Small intestine (tissue), 7 donors: Measurements from ENCODE around the gene TDRD7. TPM values are rescaled to one million over a fixed set of nuclear protein-coding genes. Genes with fewer than 3 reads are reported as not detected.

Experiments
- DNase-seq, 2 donors: peaks; one replicate each; pipeline versions ENCODE4 v3.0.0 to v3.0.0-alpha.2; 2013
- FAIRE-seq: peaks from 2 replicates; lab custom pipeline; 2012; peaks lifted over from hg19 to GRCh38; lab: Jason Lieb, UNC
- H3K27ac ChIP-seq, 3 donors: one replicate each; pipeline ENCODE4 v1.5.1; 2013; ENCODE audit warnings: low read length in 2 of 3, mild to moderate bottlenecking in 2 of 3, control low read depth in 1 of 3, inconsistent platforms in 1 of 3, low read depth in 1 of 3, moderate library complexity in 1 of 3
- H3K27me3 ChIP-seq, 3 donors: one replicate each; pipeline ENCODE4 v1.6.1; 2013; ENCODE audit warnings: low read length in 3 of 3, inconsistent platforms in 1 of 3; ENCODE audit not compliant: control insufficient read depth in 3 of 3, insufficient read depth in 3 of 3
- H3K36me3 ChIP-seq, 3 donors: one replicate each; pipeline ENCODE4 v1.6.1; 2013; ENCODE audit warnings: low read length in 3 of 3, inconsistent platforms in 1 of 3, low read depth in 1 of 3, mild to moderate bottlenecking in 1 of 3, moderate library complexity in 1 of 3; ENCODE audit not compliant: control insufficient read depth in 3 of 3, insufficient read depth in 2 of 3
- H3K4me1 ChIP-seq, 3 donors: one replicate each; pipeline ENCODE4 v1.6.1; 2013; ENCODE audit warnings: low read length in 2 of 3, inconsistent platforms in 1 of 3, low read depth in 1 of 3, mild to moderate bottlenecking in 1 of 3, moderate library complexity in 1 of 3; ENCODE audit not compliant: control insufficient read depth in 3 of 3, insufficient read depth in 2 of 3
- H3K4me3 ChIP-seq, 3 donors: one replicate each; pipeline ENCODE4 v1.5.1; 2013; ENCODE audit warnings: low read length in 3 of 3, control low read depth in 1 of 3, inconsistent platforms in 1 of 3, low read depth in 1 of 3, mild to moderate bottlenecking in 1 of 3, moderate library complexity in 1 of 3
- H3K9me3 ChIP-seq, 2 donors: one replicate each; pipeline ENCODE4 v1.6.1; 2013; ENCODE audit warnings: low read depth in 1 of 2, low read length in 1 of 2; ENCODE audit not compliant: control insufficient read depth in 2 of 2, insufficient read depth in 1 of 2
- WGBS, 3 donors: extraction: QIAGEN DNeasy Blood & Tissue Kit; methylation state at CpG; one replicate each; pipeline ENCODE4 v1.1.7; 2013; 5-methylcytosine and 5-hydroxymethylcytosine counted together
- polyA plus RNA-seq, 4 donors: library from polyadenylated mRNA; stranded (reverse) in 3 of 4; unstranded in 1 of 4; fragments of 200-250 nt in 3 of 4; fragments of 120-200 nt in 1 of 4; gene quantifications; one replicate each; pipeline versions ENCODE4 v1.2.1 to v1.2.3, GENCODE V29; 2013
- donor health status: healthy with polysubstance abuse.
- donor health status: control.
- donor health status: control.
- donor health status: Bipolar disorder and iron deficiency.
- donor health status: healthy.

Gene TDRD7
- polyA plus RNA-seq, 4 donors = 15.2 to 24.9 (median 20.3) TPM

DNA sequence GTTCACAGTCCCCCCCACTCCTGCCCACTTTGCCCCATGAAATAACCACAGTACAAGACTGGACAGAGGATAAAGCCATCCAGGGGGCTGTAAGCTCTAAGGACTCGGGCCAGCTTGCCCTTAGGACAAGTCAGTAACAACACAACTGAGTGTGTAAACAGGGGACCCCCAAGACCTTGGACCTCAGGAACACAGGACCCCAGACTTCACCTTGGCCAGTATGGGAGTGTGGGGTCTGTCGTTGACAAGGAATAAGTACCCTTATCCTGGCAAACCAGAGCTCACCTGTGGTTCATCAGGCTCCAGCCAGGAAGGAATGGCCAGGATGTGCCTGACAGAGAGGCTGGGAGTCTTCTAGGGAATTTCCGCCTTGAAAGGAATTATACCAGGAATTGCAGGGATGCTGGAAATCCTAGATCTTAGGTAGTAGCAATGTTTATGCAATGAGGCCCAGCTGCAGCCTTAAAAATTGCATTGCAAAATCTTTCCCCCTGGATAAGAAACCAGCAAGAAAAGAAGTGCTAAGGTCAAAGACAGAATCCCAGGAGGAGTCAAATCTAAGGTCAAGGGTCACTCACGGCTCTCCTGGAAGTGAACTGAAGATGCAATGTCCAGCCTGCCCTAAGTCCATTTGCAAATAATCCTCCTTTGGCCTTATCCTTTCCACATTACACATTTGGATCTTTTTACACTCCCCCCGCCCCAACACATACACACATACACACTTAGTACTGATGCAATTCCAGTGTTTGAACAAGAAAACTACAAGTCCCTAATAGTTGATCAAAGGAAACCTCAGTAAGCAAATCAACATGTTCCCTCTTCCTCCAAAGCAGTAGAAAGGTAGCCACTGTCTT lies 27.3 kb upstream of the TDRD7 start:
- H3K36me3 ChIP-seq = no peaks in the 10 kb centered on the region
- FAIRE-seq = no peak

GRCh38 chr9:97385626-97386264 lies 26.2 kb upstream of the TDRD7 start:
- H3K27me3 ChIP-seq = no peaks in the 10 kb centered on the region
- FAIRE-seq (no peak), DNase-seq (no peak)
- H3K36me3 ChIP-seq = no peaks in the 10 kb centered on the region
- H3K4me3 ChIP-seq = no peak overlapping the region
- H3K27ac ChIP-seq = peak overlapping the region; percentile 45 to 84 (median 46)
- H3K4me1 ChIP-seq = peaks cover 3 to 56% (median 24%) of the 10 kb centered on the region in 3 donors
- WGBS, 3 donors = 76 to 84% (median 76%) methylated on average over 15 of the region's 15 CpGs
- no peaks in the 10 kb centered on the region for H3K9me3 ChIP-seq

More for the DNA sequence above, 27.3 kb upstream of the TDRD7 start:
- peak in 1 of 2 donors; percentile 26 for DNase-seq
- Histone ChIP-seq H3K27me3 (no peaks in the 10 kb centered on the region), H3K4me3 (no peak overlapping the region), H3K9me3 (no peaks in the 10 kb centered on the region), H3K4me1 (peaks cover 3 to 57% (median 24%) of the 10 kb centered on the region in 3 donors), H3K27ac (peak overlapping the region in 1 of 3 donors; percentile 1)
- WGBS, 3 donors = 65 to 71% (median 69%) methylated on average over 5 of the region's 5 CpGs

GRCh38 chr9:97386265-97386633 lies 25.6 kb upstream of the TDRD7 start:
- peak overlapping the region; percentile 45 to 84 (median 48) for H3K27ac ChIP-seq
- 15 to 39% (median 20%) methylated on average over 1 of the region's 1 CpG for WGBS, 3 donors
- DNase-seq = peak; percentile 79 to 90

DNA sequence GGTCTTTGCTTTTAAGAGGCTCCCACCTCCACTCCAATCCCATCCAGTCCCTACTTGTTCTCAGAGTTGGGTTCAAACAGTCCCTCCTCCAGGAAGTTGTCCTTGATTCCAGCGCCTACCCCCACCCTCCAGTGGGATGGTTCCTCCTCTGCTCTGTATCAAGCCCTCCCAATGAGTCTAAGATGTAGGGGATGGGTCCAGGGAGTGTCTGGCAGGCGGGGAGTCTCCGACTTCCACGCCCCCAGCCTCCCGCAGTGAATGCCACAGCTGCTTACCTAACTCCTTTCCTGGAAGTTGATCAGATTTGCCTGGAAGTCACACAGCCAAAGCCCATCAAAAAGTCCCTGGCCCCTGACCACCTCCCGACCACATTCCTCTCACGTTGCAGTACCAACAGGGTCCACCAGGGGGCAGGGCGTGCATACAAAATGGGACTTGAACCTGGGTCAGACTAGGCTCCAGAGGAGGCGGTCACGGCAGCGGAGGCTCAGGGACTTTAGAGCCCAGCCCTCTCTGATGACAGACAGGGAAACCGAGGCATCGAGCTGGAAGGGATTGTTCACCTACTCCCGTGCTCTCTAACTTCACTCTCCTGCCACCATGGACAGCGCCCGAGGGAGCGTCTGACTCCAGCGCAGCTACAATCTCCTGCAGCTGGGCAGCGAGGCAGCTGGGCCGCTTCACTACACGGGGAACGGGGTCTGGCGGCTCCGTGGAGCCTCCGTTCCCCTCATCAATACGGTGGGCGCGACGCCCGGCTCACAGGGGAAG lies 25.0 kb upstream of the TDRD7 start:
- peak overlapping the region; percentile 13 to 67 (median 48) for H3K27ac ChIP-seq
- FAIRE-seq = no peak
- peaks cover 3 to 48% (median 24%) of the 10 kb centered on the region in 3 donors for H3K4me1 ChIP-seq
- 2 to 3% (median 3%) methylated on average over 30 of the region's 30 CpGs for WGBS, 3 donors
- peak overlapping the region in 2 of 3 donors; percentile 12 to 17 for H3K4me3 ChIP-seq
- no peaks in the 10 kb centered on the region for H3K27me3 ChIP-seq
- DNase-seq = peak; percentile 74 to 89
- H3K9me3 ChIP-seq = no peaks in the 10 kb centered on the region
- no peaks in the 10 kb centered on the region for H3K36me3 ChIP-seq

More at GRCh38 chr9:97386265-97386633, 25.6 kb upstream of the TDRD7 start:
- Histone ChIP-seq H3K4me1 (peaks cover 3 to 51% (median 24%) of the 10 kb centered on the region in 3 donors), H3K9me3 (no peaks in the 10 kb centered on the region), H3K27me3 (no peaks in the 10 kb centered on the region), H3K4me3 (no peak overlapping the region), H3K36me3 (no peaks in the 10 kb centered on the region)
- no peak for FAIRE-seq

GRCh38 chr9:97387504-97387886 lies 24.4 kb upstream of the TDRD7 start:
- Histone ChIP-seq H3K9me3 (no peaks in the 10 kb centered on the region), H3K4me3 (peak overlapping the region in 2 of 3 donors; percentile 12 to 17), H3K4me1 (peaks cover 3 to 48% (median 24%) of the 10 kb centered on the region in 3 donors), H3K27ac (no peak overlapping the region), H3K27me3 (no peaks in the 10 kb centered on the region), H3K36me3 (no peaks in the 10 kb centered on the region)
- FAIRE-seq (no peak), DNase-seq (no peak)
- WGBS, 3 donors = 13 to 37% (median 32%) methylated on average over 11 to 13 of the region's 13 CpGs

- FAIRE-seq = no peak
- H3K4me3 ChIP-seq = no peak overlapping the region
- H3K9me3 ChIP-seq = no peaks in the 10 kb centered on the region
- H3K4me1 ChIP-seq = peaks cover 3 to 43% (median 20%) of the 10 kb centered on the region in 3 donors
- H3K36me3 ChIP-seq = no peaks in the 10 kb centered on the region
- H3K27me3 ChIP-seq = no peaks in the 10 kb centered on the region
- DNase-seq = no peak
- WGBS, 3 donors = 25 to 69% (median 40%) methylated on average over 5 of the region's 5 CpGs
- no peak overlapping the region for H3K27ac ChIP-seq
Observed at GRCh38 chr9:97387936-97388684, 23.8 kb upstream of the TDRD7 start.

DNA sequence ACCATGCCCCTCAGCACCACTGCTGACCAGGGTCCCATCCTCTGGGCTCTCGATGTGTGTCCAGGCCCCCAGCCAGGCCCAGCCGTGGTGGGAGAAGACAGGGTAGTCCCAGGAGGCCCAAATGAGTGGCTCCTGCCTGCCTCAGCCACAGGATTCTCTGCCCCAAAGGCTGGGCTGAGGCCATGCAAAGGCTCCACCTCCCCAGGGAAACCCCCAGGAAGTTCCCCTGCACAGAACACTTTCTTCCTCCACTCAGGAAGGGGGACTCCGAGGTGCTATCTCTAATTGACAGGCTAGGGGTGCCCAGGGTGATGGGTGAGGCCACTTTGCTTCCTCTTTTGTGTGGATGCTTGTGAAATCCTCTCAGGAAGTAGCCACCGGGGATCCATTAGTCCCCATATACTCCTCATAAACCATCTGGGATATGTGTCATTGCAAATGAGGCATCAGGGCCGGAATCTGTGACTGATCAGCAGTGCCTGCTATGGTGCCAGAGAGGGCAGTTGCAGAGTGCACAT lies 23.1 kb upstream of the TDRD7 start:
- DNase-seq = no peak
- 59 to 61% (median 60%) methylated on average over 5 of the region's 5 CpGs for WGBS, 3 donors
- no peaks in the 10 kb centered on the region for H3K27me3 ChIP-seq
- H3K36me3 ChIP-seq = no peaks in the 10 kb centered on the region
- H3K4me3 ChIP-seq = no peak overlapping the region
- no peak for FAIRE-seq
- H3K27ac ChIP-seq = no peak overlapping the region
- peaks cover 3 to 41% (median 19%) of the 10 kb centered on the region in 3 donors for H3K4me1 ChIP-seq
- no peaks in the 10 kb centered on the region for H3K9me3 ChIP-seq
